ENCODE measurements around the gene E4F1. TPM values are rescaled to one million over a fixed set of nuclear protein-coding genes. Genes with fewer than 3 reads are reported as not detected.
A peak's percentile ranks its signal among the peaks of the same experiment; 100 is the strongest.

E4F1 gene
- total RNA-seq, 1 experiment from 2014 or later, result 49.0 TPM

DNA sequence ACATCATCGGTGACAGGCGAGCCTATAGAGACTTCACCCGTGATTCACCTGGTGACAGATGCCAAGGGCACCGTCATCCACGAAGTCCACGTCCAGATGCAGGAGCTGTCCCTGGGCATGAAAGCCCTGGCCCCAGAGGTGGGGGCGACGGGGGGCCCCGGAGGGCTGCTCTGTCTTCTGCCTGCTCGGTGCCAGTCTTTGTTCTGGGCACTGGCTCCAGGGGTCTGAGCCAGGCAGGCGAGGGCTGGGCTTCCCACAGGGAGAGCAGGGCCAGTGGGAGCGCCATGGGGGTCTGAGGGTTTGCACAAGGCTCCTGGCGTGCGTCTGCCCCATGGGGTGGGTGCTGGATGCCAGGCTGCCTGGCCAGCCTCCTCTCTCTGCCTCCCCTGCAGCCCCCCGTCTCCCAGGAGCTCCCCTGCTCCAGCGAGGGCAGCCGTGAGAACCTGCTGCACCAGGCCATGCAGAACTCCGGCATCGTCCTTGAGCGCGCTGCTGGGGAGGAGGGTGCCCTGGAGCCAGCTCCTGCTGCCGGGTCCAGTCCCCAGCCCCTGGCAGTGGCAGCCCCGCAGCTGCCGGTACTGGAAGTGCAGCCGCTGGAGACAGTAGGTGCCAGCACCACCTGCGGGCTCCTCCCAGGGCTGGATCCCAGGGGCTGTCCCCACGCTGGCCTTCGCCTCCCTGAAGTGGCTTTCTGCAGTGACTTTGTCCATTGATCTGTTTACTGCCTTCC lies 9.8 kb downstream of the E4F1 start:
- TF ChIP-seq EZH2 (IDR thresholded peaks at IDR 0.05; ENCODE audit: low read length, unreplicated experiment), result no peak
- TF ChIP-seq, protein P1, sequence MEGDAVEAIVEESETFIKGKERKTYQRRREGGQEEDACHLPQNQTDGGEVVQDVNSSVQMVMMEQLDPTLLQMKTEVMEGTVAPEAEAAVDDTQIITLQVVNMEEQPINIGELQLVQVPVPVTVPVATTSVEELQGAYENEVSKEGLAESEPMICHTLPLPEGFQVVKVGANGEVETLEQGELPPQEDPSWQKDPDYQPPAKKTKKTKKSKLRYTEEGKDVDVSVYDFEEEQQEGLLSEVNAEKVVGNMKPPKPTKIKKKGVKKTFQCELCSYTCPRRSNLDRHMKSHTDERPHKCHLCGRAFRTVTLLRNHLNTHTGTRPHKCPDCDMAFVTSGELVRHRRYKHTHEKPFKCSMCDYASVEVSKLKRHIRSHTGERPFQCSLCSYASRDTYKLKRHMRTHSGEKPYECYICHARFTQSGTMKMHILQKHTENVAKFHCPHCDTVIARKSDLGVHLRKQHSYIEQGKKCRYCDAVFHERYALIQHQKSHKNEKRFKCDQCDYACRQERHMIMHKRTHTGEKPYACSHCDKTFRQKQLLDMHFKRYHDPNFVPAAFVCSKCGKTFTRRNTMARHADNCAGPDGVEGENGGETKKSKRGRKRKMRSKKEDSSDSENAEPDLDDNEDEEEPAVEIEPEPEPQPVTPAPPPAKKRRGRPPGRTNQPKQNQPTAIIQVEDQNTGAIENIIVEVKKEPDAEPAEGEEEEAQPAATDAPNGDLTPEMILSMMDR (conservative IDR thresholded peaks at IDR 0.05; ENCODE audit: low read depth, low read length), result no peak
- no peak for TF ChIP-seq EZH2phosphoT487 (IDR thresholded peaks at IDR 0.05; ENCODE audit: borderline replicate concordance, low read length)
- Histone ChIP-seq H3K79me2 (ENCODE audit: low read length) (peaks cover 8% of the 10 kb centered on the region), H3K9me2 (replicated peaks; ENCODE audit: low read length) (no peaks in the 10 kb centered on the region), H3K9me3 (ENCODE audit: low read length) (no peaks in the 10 kb centered on the region), H3K36me3 (ENCODE audit: low read depth, low read length) (no peaks in the 10 kb centered on the region; the same call in 1 of the 2 replicates), H3F3A (ENCODE audit: low read length, unreplicated experiment) (no peaks in the 10 kb centered on the region), H3K9ac (ENCODE audit: low read length) (no peak overlapping the region), H3K27ac (ENCODE audit: low read length) (no peak overlapping the region), H3K4me1 (ENCODE audit: insufficient read depth, low read length) (no peaks in the 10 kb centered on the region), H3K4me2 (ENCODE audit: low read length) (no peak overlapping the region), H4K20me1 (ENCODE audit: low read length) (no peaks in the 10 kb centered on the region), H3K4me3 (ENCODE audit: low read length) (no peak overlapping the region), H3K27me3 (ENCODE audit: low read length) (no peaks in the 10 kb centered on the region), H2AFZ (ENCODE audit: low read length) (no peak overlapping the region)
- intact Hi-C loops (cut with micrococcal nuclease), result no loop called here
- no TSS peak for BruUV-seq (replicated peaks)
- CTCF ChIA-PET, result no interaction called here
- POLR2A ChIA-PET (ENCODE audit: unreplicated experiment), result no interaction called here
- DNase-seq (no peak), ATAC-seq (no peak)

DNA sequence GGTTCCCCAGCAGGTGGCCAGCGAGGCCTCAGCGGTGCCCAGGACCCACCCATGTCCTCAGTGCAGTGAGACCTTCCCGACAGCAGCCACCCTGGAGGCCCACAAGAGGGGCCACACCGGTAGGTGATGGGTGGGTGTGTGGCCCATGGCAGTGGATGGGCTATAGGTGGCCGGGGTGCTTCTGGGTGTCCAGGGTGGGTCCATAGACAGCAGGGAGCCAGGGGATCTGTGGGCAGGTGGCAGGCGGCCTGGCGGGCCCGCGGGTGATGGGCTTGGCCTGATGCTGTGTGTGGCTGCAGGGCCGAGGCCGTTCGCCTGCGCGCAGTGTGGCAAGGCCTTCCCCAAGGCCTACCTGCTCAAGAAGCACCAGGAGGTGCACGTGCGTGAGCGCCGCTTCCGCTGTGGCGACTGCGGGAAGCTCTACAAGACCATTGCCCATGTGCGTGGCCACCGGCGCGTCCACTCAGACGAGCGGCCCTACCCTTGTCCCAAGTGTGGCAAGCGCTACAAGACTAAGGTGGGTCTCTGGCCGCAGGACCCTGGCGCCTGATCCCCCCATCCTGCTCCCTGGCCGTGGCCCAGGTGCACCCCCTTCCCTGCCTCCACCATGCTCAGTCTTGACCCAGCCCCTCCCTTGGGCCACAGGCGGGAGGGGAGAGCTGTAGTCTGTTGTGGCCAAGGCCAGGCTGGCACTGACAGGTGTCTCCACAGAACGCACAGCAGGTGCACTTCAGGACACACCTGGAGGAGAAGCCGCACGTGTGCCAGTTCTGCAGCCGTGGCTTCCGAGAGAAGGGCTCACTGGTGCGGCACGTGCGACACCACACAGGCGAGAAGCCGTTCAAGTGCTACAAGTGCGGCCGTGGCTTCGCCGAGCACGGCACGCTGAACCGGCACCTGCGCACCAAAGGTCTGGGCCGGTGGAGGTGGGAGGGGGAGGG lies 10.8 kb downstream of the E4F1 start:
- H2AFZ ChIP-seq (ENCODE audit: low read length), result no peak overlapping the region
- H3K27ac ChIP-seq (ENCODE audit: low read length), result no peak overlapping the region
- H3K4me3 ChIP-seq (ENCODE audit: low read length), result no peak overlapping the region
- no peaks in the 10 kb centered on the region for H3K27me3 ChIP-seq (ENCODE audit: low read length)
- POLR2A ChIA-PET (ENCODE audit: unreplicated experiment), result no interaction called here
- no peak overlapping the region for H3K9ac ChIP-seq (ENCODE audit: low read length)
- no peaks in the 10 kb centered on the region for H3K36me3 ChIP-seq (ENCODE audit: low read depth, low read length)
- BruUV-seq (replicated peaks), result no TSS peak
- H3K9me3 ChIP-seq (ENCODE audit: low read length), result no peaks in the 10 kb centered on the region
- H3K4me1 ChIP-seq (ENCODE audit: insufficient read depth, low read length), result no peaks in the 10 kb centered on the region
- H3K9me2 ChIP-seq (replicated peaks; ENCODE audit: low read length), result no peaks in the 10 kb centered on the region
- DNase-seq (no peak), ATAC-seq (no peak)
- no peaks in the 10 kb centered on the region for H3F3A ChIP-seq (ENCODE audit: low read length, unreplicated experiment)
- intact Hi-C loops (cut with micrococcal nuclease), result no loop called here
- TF ChIP-seq EZH2phosphoT487 (IDR thresholded peaks at IDR 0.05; ENCODE audit: borderline replicate concordance, low read length), result no peak
- TF ChIP-seq, protein P1 (conservative IDR thresholded peaks at IDR 0.05; ENCODE audit: low read depth, low read length), result 0 out of 2 replicates have a peak, but pooled peaks have one; percentile 13
- no peak for TF ChIP-seq EZH2 (IDR thresholded peaks at IDR 0.05; ENCODE audit: low read length, unreplicated experiment)
- no peaks in the 10 kb centered on the region for H4K20me1 ChIP-seq (ENCODE audit: low read length)
- CTCF ChIA-PET, result no interaction called here
- no peak overlapping the region for H3K4me2 ChIP-seq (ENCODE audit: low read length)
- H3K79me2 ChIP-seq (ENCODE audit: low read length), result no peaks in the 10 kb centered on the region
